CD4-positive, alpha-beta T cell (primary cell): ENCODE data around the gene CNDP2. TPM values are rescaled to one million over a fixed set of nuclear protein-coding genes. Genes with fewer than 3 reads are reported as not detected.

Experiments
- ATAC-seq: fragments of 200-7000 bp; cut with Tn5 transposase; one replicate; pipeline ENCODE4 v1.10.0; 2022; ENCODE audit warnings: mild to moderate bottlenecking; ENCODE audit not compliant: poor library complexity
- CTCF ChIA-PET: fragments of 350-600 bp; sonication (Branson Sonifier 250); formaldehyde crosslinking; loops from one replicate; lab custom pipeline; 2021; ENCODE audit warnings: antibody characterized with exemption, inconsistent platforms; lab: Charles Lee
- POLR2A ChIA-PET: fragments of 350-600 bp; sonication (Branson Sonifier 250); formaldehyde crosslinking; loops from one replicate; lab custom pipeline; 2021; ENCODE audit warnings: antibody characterized with exemption, inconsistent platforms; lab: Charles Lee
- DNase-seq, 14 experiments: peaks; one replicate each; pipeline ENCODE4 v3.0.0-alpha.2; 2013 to 2020; ENCODE audit warnings: mixed read lengths in 2 of 14
- H3K27ac ChIP-seq, 2 donors: one replicate each; pipeline versions ENCODE4 v1.5.1 to v1.7.0; 2013; ENCODE audit warnings: low read length in 2 of 2, low read depth in 1 of 2, mild to moderate bottlenecking in 1 of 2
- H3K27me3 ChIP-seq, 2 experiments: 1 replicate in 1 of 2; 2 replicates in 1 of 2; pipeline versions ENCODE4 v1.6.1 to v1.7.0; 2013; ENCODE audit warnings: low read length in 2 of 2, control low read depth in 1 of 2, mild to moderate bottlenecking in 1 of 2, moderate library complexity in 1 of 2; ENCODE audit not compliant: insufficient read depth in 2 of 2, control insufficient read depth in 1 of 2
- H3K36me3 ChIP-seq: one replicate; pipeline ENCODE4 v1.6.1; 2013; ENCODE audit warnings: low read length, control low read depth; ENCODE audit not compliant: insufficient read depth
- H3K4me1 ChIP-seq: one replicate; pipeline ENCODE4 v1.6.1; 2013; ENCODE audit warnings: low read length, control low read depth; ENCODE audit not compliant: insufficient read depth
- H3K4me3 ChIP-seq: one replicate; pipeline ENCODE4 v1.5.1; 2013; ENCODE audit warnings: mild to moderate bottlenecking, low read length, moderate library complexity
- H3K9me3 ChIP-seq, 2 experiments: 1 replicate in 1 of 2; 2 replicates in 1 of 2; pipeline versions ENCODE4 v1.6.1 to v1.7.0; 2013; ENCODE audit warnings: low read length in 2 of 2, mild to moderate bottlenecking in 2 of 2, control low read depth in 1 of 2, moderate library complexity in 1 of 2; ENCODE audit not compliant: control insufficient read depth in 1 of 2, insufficient read depth in 1 of 2
- H3K27ac Mint-ChIP-seq: one replicate; pipeline ENCODE4 v1.8.0; 2020; ENCODE audit warnings: mixed read lengths
- H3K27me3 Mint-ChIP-seq: one replicate; pipeline ENCODE4 v1.8.0; 2021; ENCODE audit warnings: mixed read lengths
- H3K36me3 Mint-ChIP-seq: one replicate; pipeline ENCODE4 v1.8.0; 2021; ENCODE audit warnings: low read depth, mixed read lengths
- H3K4me1 Mint-ChIP-seq: one replicate; pipeline ENCODE4 v1.8.0; 2021; ENCODE audit warnings: low read depth, mixed read lengths
- H3K4me3 Mint-ChIP-seq: one replicate; pipeline ENCODE4 v1.8.0; 2020; ENCODE audit warnings: mild to moderate bottlenecking, mixed read lengths
- H3K9me3 Mint-ChIP-seq: one replicate; pipeline ENCODE4 v1.8.0; 2020; ENCODE audit warnings: mixed read lengths
- intact Hi-C, 2 experiments: fragments of 100-400 bp; cut with DNase I in 1 of 2; cut with micrococcal nuclease in 1 of 2; formaldehyde crosslinking; loops; one replicate each; pipeline versions ENCODE4 v1.15.1 to v1.9.0; 2023 to 2025; cut with DNase I, micrococcal nuclease
- total RNA-seq, 174 experiments: library from RNA in 2 of 174; stranded (reverse) in 2 of 174; gene quantifications; one replicate each; pipeline ENCODE4 v1.2.3 and lab custom pipeline; 2021 to 2026
- TF ChIP-seq, protein P1 (sequence below): fragments of 200-600 bp; IDR thresholded peaks from one replicate; pipeline ENCODE4 v1.8.0; 2022; ENCODE audit warnings: antibody characterized with exemption, mild to moderate bottlenecking

Gene CNDP2
- total RNA-seq, 2 experiments from 2014 or later, result 75.5 to 75.7 TPM

DNA sequence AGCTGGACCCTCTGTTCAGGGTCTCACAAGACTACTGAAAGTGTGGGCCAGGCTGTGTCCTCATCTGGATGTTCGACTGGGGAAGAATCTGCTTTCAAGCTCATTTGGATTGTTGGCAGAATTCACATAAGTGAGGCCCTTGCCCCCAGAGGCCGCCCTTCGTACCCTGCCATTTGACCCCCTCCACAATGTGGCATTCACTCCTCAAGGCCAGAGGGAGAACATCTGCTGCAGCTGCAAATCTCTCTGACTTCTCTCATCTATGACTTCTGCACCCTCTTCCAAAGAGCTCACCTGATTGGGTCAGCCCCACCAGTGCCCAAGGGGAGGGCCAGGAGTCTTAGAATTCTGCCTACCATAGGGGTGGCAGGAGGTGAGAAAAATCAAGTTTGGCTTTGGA, 3.9 kb upstream of the CNDP2 start:
- H3K4me3 Mint-ChIP-seq, result no peak overlapping the region
- Histone ChIP-seq H3K9me3 (peaks cover 0 to 4% of the 10 kb centered on the region in 2 experiments), H3K27me3 (no peaks in the 10 kb centered on the region), H3K36me3 (no peaks in the 10 kb centered on the region), H3K4me3 (no peak overlapping the region), H3K4me1 (peaks cover 14% of the 10 kb centered on the region), H3K27ac (no peak overlapping the region)
- TF ChIP-seq, protein P1, sequence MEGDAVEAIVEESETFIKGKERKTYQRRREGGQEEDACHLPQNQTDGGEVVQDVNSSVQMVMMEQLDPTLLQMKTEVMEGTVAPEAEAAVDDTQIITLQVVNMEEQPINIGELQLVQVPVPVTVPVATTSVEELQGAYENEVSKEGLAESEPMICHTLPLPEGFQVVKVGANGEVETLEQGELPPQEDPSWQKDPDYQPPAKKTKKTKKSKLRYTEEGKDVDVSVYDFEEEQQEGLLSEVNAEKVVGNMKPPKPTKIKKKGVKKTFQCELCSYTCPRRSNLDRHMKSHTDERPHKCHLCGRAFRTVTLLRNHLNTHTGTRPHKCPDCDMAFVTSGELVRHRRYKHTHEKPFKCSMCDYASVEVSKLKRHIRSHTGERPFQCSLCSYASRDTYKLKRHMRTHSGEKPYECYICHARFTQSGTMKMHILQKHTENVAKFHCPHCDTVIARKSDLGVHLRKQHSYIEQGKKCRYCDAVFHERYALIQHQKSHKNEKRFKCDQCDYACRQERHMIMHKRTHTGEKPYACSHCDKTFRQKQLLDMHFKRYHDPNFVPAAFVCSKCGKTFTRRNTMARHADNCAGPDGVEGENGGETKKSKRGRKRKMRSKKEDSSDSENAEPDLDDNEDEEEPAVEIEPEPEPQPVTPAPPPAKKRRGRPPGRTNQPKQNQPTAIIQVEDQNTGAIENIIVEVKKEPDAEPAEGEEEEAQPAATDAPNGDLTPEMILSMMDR, result no peak
- peaks cover 27% of the 10 kb centered on the region for H3K4me1 Mint-ChIP-seq
- H3K27ac Mint-ChIP-seq, result peak overlapping the region; percentile 36
- H3K36me3 Mint-ChIP-seq, result peaks cover 13% of the 10 kb centered on the region
- ATAC-seq (no peak), DNase-seq (no peak)
- H3K9me3 Mint-ChIP-seq, result no peaks in the 10 kb centered on the region
- POLR2A ChIA-PET, result interaction anchor here (4.8 kb wide), 1 partner anchor 138 kb away, joined by 69 read pairs; no protein-coding TSS in a partner anchor
- CTCF ChIA-PET, result interaction anchor here (2.1 to 5.7 kb wide), 3 partner anchors 114 to 140 kb away, joined by 12 to 147 read pairs (median 18); no protein-coding TSS in a partner anchor
- intact Hi-C loops, result loop anchor here (2.0 to 10.0 kb wide), 4 partner anchors 59 to 1993 kb away; no protein-coding TSS in a partner anchor
- no peaks in the 10 kb centered on the region for H3K27me3 Mint-ChIP-seq

DNA sequence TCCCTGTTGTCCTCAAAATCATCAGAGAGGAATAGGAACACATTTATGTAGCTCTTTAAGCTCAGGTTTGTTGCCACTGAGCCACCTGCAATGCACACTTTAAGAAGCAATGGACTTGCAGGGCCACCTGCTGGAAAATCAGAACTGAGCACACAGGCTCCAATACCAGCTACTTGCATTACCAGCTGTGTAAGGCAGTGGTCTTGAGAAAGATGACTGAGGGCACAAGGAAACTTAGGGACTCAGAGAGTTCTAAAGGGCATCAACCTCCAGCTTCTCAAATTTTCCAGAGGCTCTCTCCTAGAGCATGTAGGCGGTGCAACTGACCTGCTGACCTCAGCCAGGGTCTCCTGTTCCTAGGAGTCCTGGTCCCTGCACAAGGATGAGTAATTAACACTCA, 2.5 kb upstream of the CNDP2 start:
- peaks cover 39% of the 10 kb centered on the region for H3K4me1 Mint-ChIP-seq
- H3K27me3 Mint-ChIP-seq, result no peaks in the 10 kb centered on the region
- POLR2A ChIA-PET, result interaction anchor here (0.5 to 4.8 kb wide), 10 partner anchors 85 to 183 kb away, joined by 3 to 69 read pairs (median 3); no protein-coding TSS in a partner anchor
- Histone ChIP-seq H3K9me3 (peaks cover 0 to 4% of the 10 kb centered on the region in 2 experiments), H3K4me3 (no peak overlapping the region), H3K36me3 (no peaks in the 10 kb centered on the region), H3K27ac (no peak overlapping the region), H3K27me3 (no peaks in the 10 kb centered on the region), H3K4me1 (peaks cover 27% of the 10 kb centered on the region)
- TF ChIP-seq, protein P1, result peak; percentile 84
- H3K27ac Mint-ChIP-seq, result peak overlapping the region; percentile 97
- no peaks in the 10 kb centered on the region for H3K9me3 Mint-ChIP-seq
- CTCF ChIA-PET, result interaction anchor here (0.6 to 5.7 kb wide), 25 partner anchors 11 to 337 kb away, joined by 3 to 147 read pairs (median 4); partner anchors contain the start of gene CYB5A
- intact Hi-C loops, result loop anchor here (1.0 to 10.0 kb wide), 7 partner anchors 57 to 1991 kb away; no protein-coding TSS in a partner anchor
- peak overlapping the region; percentile 68 for H3K4me3 Mint-ChIP-seq
- H3K36me3 Mint-ChIP-seq, result peaks cover 21% of the 10 kb centered on the region
- ATAC-seq (peak; percentile 64), DNase-seq (peak; percentile 45 to 89 (median 60))

DNA sequence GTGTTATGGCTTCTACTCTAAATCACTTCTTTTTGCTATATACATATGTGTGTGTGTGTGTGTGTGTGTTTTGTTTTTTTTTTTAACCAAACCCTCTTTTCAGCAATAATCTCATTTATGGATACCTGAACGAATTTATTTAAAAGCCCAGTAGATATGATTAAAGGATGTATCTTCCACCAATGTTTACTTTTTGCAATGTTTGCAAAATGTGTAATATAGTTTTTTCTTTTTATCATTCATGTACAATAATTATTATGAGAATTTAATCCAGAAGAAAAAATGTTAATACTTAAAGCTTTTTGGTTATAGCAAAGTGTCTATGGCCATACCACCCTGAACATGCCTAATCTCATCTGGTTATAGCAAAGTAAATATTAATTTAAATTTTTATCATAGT, 1.6 kb upstream of the CNDP2 start:
- Mint-ChIP-seq H3K4me1 (peaks cover 48% of the 10 kb centered on the region), H3K4me3 (peak overlapping the region; percentile 73)

More for the DNA sequence above, 1.6 kb upstream of the CNDP2 start:
- ATAC-seq, result no peak
- no peak overlapping the region for H3K27ac ChIP-seq
- H3K9me3 ChIP-seq, result peaks cover 0 to 4% of the 10 kb centered on the region in 2 experiments
- intact Hi-C loops, result loop anchor here in 1 of 2 experiments (10.0 kb wide), 1 partner anchor 1990 kb away; no protein-coding TSS in a partner anchor
- no peak overlapping the region for H3K4me3 ChIP-seq
- TF ChIP-seq, protein P1, result no peak
- Mint-ChIP-seq H3K36me3 (peaks cover 28% of the 10 kb centered on the region), H3K27ac (peak overlapping the region; percentile 97), H3K27me3 (no peaks in the 10 kb centered on the region), H3K9me3 (no peaks in the 10 kb centered on the region)
- ChIA-PET POLR2A (interaction anchor here (4.7 to 4.8 kb wide), 2 partner anchors 120 to 140 kb away, joined by 69 read pairs; no protein-coding TSS in a partner anchor), CTCF (interaction anchor here (1.6 to 5.7 kb wide), 4 partner anchors 11 to 184 kb away, joined by 5 to 147 read pairs (median 10); no protein-coding TSS in a partner anchor)
- no peaks in the 10 kb centered on the region for H3K27me3 ChIP-seq
- no peak for DNase-seq
- no peaks in the 10 kb centered on the region for H3K36me3 ChIP-seq
- H3K4me1 ChIP-seq, result peaks cover 33% of the 10 kb centered on the region
